GM11168 (cell line): ENCODE results near the gene TNFRSF12A.

ENCODE experiments used
- in situ Hi-C: fragments of 300-500 bp; cut with MboI; formaldehyde crosslinking; loops from one replicate; pipeline ENCODE4 v1.12.0; 2022; ENCODE audit warnings: low sequenced_read_pairs; ENCODE audit not compliant: unreplicated experiment

The TNFRSF12A gene

GRCh38 chr16:2985893-2986355, 34.2 kb upstream of the TNFRSF12A start:
- in situ Hi-C loops, result no loop called here

GRCh38 chr16:2986623-2987188, 33.5 kb upstream of the TNFRSF12A start:
- in situ Hi-C loops, result no loop called here

- in situ Hi-C loops, result no loop called here
Observed at GRCh38 chr16:2987286-2987685, 32.9 kb upstream of the TNFRSF12A start.

GRCh38 chr16:2987833-2988232, 32.3 kb upstream of the TNFRSF12A start:
- in situ Hi-C loops, result no loop called here

- in situ Hi-C loops, result no loop called here
Observed at GRCh38 chr16:2988590-2989099, 31.5 kb upstream of the TNFRSF12A start.

GRCh38 chr16:2990891-2991290, 29.3 kb upstream of the TNFRSF12A start:
- in situ Hi-C loops, result no loop called here

- in situ Hi-C loops, result no loop called here
Observed at GRCh38 chr16:2991566-2992261, 28.5 kb upstream of the TNFRSF12A start.

GRCh38 chr16:2992383-2993081, 27.6 kb upstream of the TNFRSF12A start:
- in situ Hi-C loops, result no loop called here

- in situ Hi-C loops, result no loop called here
Observed at GRCh38 chr16:2996298-2996697, 23.9 kb upstream of the TNFRSF12A start.

GRCh38 chr16:2999929-3000328, 20.2 kb upstream of the TNFRSF12A start:
- in situ Hi-C loops, result no loop called here

- in situ Hi-C loops, result no loop called here
Observed at GRCh38 chr16:3000540-3000939, 19.6 kb upstream of the TNFRSF12A start.

GRCh38 chr16:3001316-3001715, 18.9 kb upstream of the TNFRSF12A start:
- in situ Hi-C loops, result no loop called here

GRCh38 chr16:3003582-3004270, 16.4 kb upstream of the TNFRSF12A start:
- in situ Hi-C loops, result no loop called here

- in situ Hi-C loops, result no loop called here
Observed at GRCh38 chr16:3004319-3004718, 15.8 kb upstream of the TNFRSF12A start.

- in situ Hi-C loops, result no loop called here
Observed at GRCh38 chr16:3004781-3005284, 15.3 kb upstream of the TNFRSF12A start.

GRCh38 chr16:3007059-3007956, 12.9 kb upstream of the TNFRSF12A start:
- in situ Hi-C loops, result no loop called here

- in situ Hi-C loops, result no loop called here
Observed at GRCh38 chr16:3007957-3008689, 12.0 kb upstream of the TNFRSF12A start.

GRCh38 chr16:3008690-3009037, 11.5 kb upstream of the TNFRSF12A start:
- in situ Hi-C loops, result no loop called here
